GM12864 (cell line): ENCODE results near the gene RAB8B.
A peak's percentile ranks its signal among the peaks of the same experiment; 100 is the strongest.

Source experiments
- DNase-seq: peaks from one replicate; pipeline ENCODE4 v3.0.0-alpha.2; 2011; ENCODE audit warnings: low read depth
- H3K4me3 ChIP-seq: 2 replicates; pipeline ENCODE4 v1.5.1; 2011; ENCODE audit warnings: mild to moderate bottlenecking, low read depth, low read length, control low read depth
- TF ChIP-seq, protein P1 (sequence below): IDR thresholded peaks from 2 replicates; pipeline ENCODE4 v1.5.1; 2011; ENCODE audit warnings: low read depth, mild to moderate bottlenecking, moderate library complexity, low read length, control low read depth, inconsistent platforms; ENCODE audit errors: missing control alignments

RAB8B gene

DNA sequence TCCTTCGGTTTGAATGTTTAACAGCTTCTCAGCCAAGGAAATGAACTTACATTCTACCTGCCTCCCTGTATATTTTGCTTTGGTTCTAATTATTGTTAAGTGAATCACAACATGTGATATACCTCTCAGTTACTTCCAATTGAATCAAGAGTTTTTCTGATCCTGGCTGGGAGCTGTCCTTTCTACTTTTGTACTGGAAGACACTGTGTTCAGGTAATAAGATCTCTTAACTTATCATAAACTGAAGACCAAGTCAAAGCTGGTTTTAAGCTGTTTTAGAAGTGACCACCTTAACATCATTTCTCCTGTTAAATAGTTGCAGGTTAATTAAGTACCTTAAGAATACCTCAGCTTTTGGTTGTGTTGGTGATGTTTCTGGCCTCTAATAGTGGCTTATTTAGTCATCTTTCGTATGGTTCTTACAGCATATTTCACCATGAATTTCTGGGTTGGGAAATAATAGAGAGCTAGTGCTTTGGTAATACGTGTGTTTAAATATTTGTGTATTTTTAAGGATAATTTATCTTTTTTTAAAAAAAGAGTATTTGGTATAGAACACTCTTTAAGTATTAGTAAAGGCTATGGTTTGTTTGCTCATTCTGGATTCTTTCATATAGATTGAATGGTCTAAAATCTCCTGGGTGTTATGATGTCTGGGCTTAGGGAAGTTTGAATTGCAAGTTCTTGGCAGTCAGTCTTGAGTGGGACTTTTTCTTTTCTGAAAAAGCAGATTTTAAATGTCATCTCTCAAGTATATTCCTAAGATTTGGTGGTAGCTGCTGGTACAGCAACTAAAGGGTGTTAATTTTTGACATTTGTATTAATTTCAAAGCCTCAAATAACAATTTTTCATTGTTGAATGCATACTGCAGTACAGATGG, 1.6 kb downstream of the RAB8B start:
- no peak for DNase-seq
- TF ChIP-seq, protein P1, sequence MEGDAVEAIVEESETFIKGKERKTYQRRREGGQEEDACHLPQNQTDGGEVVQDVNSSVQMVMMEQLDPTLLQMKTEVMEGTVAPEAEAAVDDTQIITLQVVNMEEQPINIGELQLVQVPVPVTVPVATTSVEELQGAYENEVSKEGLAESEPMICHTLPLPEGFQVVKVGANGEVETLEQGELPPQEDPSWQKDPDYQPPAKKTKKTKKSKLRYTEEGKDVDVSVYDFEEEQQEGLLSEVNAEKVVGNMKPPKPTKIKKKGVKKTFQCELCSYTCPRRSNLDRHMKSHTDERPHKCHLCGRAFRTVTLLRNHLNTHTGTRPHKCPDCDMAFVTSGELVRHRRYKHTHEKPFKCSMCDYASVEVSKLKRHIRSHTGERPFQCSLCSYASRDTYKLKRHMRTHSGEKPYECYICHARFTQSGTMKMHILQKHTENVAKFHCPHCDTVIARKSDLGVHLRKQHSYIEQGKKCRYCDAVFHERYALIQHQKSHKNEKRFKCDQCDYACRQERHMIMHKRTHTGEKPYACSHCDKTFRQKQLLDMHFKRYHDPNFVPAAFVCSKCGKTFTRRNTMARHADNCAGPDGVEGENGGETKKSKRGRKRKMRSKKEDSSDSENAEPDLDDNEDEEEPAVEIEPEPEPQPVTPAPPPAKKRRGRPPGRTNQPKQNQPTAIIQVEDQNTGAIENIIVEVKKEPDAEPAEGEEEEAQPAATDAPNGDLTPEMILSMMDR, result no peak
- H3K4me3 ChIP-seq, result peak overlapping the region; percentile 96

DNA sequence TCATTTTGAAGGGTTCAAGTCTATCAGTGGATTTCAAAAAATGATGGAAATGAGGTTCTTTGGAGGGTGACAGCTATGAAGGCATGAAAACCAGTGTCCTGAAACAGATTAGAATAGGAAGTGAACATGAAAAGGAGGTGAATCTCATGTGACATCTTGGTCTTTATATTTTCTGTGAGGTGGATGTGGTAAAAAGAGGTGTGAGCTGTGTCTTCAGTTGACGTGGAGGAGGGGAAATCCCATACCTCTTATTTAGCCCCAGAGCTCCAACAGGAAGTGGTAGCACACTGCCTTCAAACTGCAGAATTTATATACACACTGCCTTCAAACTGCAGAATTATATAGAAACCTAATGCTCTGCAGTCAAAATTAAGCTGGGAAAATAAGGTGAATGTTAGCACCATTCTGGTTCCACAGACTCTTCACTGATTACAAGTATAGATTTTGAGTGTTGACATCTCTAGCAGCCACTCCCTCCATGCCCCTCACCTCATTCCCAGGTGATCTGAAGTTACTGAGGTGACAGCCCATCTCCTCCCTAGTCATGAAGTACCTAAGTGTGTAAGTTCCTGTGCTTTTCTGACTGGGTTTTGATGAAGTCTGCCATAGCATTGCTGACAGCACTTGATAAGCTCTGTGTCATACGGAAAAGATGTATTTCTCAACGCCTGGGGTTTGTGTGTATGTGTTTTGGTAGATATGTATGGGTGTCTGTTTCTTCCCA, 2.7 kb downstream of the RAB8B start:
- peak overlapping the region; percentile 41 for H3K4me3 ChIP-seq
- TF ChIP-seq, protein P1, result no peak
- peak; percentile 84 for DNase-seq

DNA sequence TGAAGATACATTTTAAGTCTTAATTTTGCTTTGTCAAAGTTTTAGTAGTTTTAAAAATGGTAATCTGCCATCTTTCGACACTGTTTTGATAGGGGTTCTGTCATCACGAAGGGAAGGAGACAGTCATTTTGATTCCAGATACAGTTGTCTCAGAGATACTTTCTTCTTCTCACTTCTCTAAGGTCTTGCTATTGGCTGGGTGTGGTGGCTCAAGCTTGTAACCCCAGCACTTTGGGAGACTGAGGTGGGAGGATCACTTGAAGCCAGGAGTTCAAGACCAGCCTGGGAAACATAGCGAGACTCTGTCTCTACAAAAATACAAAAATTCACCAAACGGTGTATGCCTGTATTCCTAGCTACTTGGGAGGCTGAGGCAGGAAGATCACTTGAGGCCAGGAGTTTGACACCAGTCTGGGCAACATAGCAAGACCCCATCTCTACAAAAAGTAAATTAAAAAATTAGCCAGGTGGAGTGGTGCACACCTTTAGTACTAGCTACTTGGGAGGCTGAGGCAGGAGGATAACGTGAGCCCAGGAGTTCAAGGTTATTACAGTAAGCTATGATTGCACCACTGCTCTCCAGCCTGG, 3.3 kb downstream of the RAB8B start:
- TF ChIP-seq, protein P1, result no peak
- DNase-seq, result no peak
- H3K4me3 ChIP-seq, result peak overlapping the region; percentile 41

DNA sequence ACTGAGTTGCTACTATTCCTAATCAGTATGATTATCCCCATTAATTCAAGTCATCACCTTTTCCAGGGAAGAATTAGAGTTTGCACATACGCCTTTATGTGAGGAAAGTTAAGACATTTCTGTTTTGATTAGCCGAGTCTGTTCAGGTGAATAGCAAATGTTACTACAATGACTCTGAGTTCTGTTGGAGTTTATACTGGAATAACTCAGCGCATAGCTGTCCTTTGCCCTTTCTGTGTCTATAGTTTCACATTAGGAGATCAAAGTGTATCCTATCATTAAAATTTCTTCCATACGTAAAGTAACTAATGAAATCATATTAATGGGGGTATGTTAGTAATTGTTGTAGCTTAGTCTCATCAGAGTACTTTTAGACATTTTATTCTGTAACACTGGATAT, 4.9 kb downstream of the RAB8B start:
- no peak for DNase-seq
- TF ChIP-seq, protein P1, result no peak
- peak overlapping the region; percentile 22; the same call in 1 of the 2 replicates for H3K4me3 ChIP-seq

DNA sequence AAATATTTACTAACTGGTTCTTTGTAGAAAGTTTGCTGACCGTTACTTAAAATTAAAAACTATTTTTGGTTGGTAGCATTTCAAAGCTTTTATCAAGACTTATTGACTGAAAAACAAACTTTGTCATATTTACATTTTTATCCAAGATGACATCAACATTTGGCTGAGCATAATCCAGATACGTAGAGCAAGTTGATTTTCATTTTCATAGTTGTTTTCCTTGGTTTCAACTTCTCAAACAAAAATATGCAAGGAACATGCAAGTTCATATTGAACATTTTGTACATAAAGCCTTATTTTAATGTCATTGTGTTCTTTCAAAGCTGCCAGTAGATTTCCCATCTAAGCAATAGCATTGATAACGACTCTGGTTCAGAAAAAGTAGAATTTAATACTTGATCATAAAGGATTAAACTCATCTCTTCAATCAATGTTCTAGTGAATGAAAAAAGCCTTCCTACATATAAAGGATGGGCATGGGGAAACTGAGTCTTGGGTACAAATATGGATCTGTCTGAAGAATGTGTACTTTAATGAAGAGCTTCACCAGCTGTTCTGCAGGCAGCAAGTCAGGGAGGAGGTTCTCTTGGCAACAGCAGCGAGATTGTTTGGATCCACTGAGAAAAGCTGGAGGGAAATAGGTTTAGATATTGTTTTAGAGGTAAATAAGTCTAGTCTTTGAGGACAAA, 5.6 kb downstream of the RAB8B start:
- no peak overlapping the region for H3K4me3 ChIP-seq
- no peak for DNase-seq
- TF ChIP-seq, protein P1, result no peak

DNA sequence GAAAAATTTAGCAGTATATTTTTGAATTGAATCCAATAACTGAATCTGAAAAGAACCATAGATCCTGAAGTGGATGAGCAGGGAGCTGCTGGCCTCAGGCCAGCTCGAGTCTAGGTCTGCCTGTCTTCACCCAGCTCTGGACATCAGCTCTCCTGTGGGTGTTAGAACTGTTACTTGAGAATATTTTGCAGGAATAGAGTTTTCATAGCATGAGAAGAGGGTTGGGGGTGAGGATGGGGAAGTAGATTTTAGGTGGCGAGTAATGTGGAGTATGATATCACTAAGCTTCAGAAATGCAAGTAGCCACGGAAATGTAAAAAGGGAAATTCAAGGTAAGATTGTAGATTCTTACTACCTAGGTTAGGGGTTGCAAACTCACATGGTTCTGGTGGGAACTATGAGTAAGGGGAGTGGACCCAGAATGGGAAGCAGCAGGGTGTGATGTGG, 6.2 kb downstream of the RAB8B start:
- TF ChIP-seq, protein P1, result no peak
- no peak for DNase-seq
- H3K4me3 ChIP-seq, result no peak overlapping the region
